H9 (cell line): ENCODE measurements around the gene FLCN. TPM values are rescaled to one million over a fixed set of nuclear protein-coding genes. Genes with fewer than 3 reads are reported as not detected.

Experiments
- DNase-seq: peaks from one replicate; pipeline ENCODE4 v3.0.0-alpha.2; 2017
- H2AFZ ChIP-seq: one replicate; pipeline ENCODE4 v1.6.1; 2013; ENCODE audit warnings: mild to moderate bottlenecking, low read length, control low read depth, moderate library complexity
- H2AK5ac ChIP-seq: 2 replicates; pipeline ENCODE4 v1.6.1; 2013; ENCODE audit warnings: low read length, control low read depth, mixed read lengths; ENCODE audit not compliant: insufficient read length
- H2BK120ac ChIP-seq: one replicate; pipeline ENCODE4 v1.6.1; 2013; ENCODE audit warnings: low read depth, mild to moderate bottlenecking, low read length, control low read depth, inconsistent platforms; ENCODE audit not compliant: poor library complexity, severe bottlenecking
- H2BK12ac ChIP-seq: 2 replicates; pipeline ENCODE4 v1.6.1; 2013; ENCODE audit warnings: low read length, control low read depth, mixed read lengths, low read depth; ENCODE audit not compliant: insufficient read length
- H2BK15ac ChIP-seq: 2 replicates; pipeline ENCODE4 v1.6.1; 2013; ENCODE audit warnings: low read depth, low read length, control low read depth
- H2BK20ac ChIP-seq: one replicate; pipeline ENCODE4 v1.6.1; 2013; ENCODE audit warnings: low read depth, mild to moderate bottlenecking, low read length, control low read depth, inconsistent platforms; ENCODE audit not compliant: poor library complexity, severe bottlenecking
- H2BK5ac ChIP-seq: 2 replicates; pipeline ENCODE4 v1.6.1; 2013; ENCODE audit warnings: low read length, control low read depth, mixed read lengths; ENCODE audit not compliant: insufficient read length
- H3K14ac ChIP-seq: 2 replicates; pipeline ENCODE4 v1.6.1; 2013; ENCODE audit warnings: low read length, control low read depth; ENCODE audit not compliant: insufficient read depth
- H3K18ac ChIP-seq: 2 replicates; pipeline ENCODE4 v1.6.1; 2013; ENCODE audit warnings: low read depth, mild to moderate bottlenecking, mixed read lengths, low read length, control low read depth; ENCODE audit not compliant: insufficient read length
- H3K23ac ChIP-seq: 2 replicates; pipeline ENCODE4 v1.6.1; 2013; ENCODE audit warnings: low read length, control low read depth, mixed read lengths, low read depth; ENCODE audit not compliant: insufficient read length
- H3K23me2 ChIP-seq: 2 replicates; pipeline ENCODE4 v1.6.1; 2013; ENCODE audit warnings: low read depth, mild to moderate bottlenecking, mixed read lengths, low read length, control low read depth; ENCODE audit not compliant: insufficient read length, poor library complexity, severe bottlenecking
- H3K27ac ChIP-seq: 2 replicates; pipeline ENCODE4 v1.5.1; 2013; ENCODE audit warnings: low read length, control low read depth, mixed read lengths, low read depth; ENCODE audit not compliant: insufficient read length
- H3K27me3 ChIP-seq: 2 replicates; pipeline ENCODE4 v1.6.1; 2013; ENCODE audit warnings: low read length, control low read depth, inconsistent platforms; ENCODE audit not compliant: insufficient read depth
- H3K4ac ChIP-seq: 2 replicates; pipeline ENCODE4 v1.6.1; 2013; ENCODE audit warnings: low read depth, mild to moderate bottlenecking, control low read depth, inconsistent platforms, low read length, moderate library complexity
- H3K4me1 ChIP-seq: 2 replicates; pipeline ENCODE4 v1.6.1; 2013; ENCODE audit warnings: low read length, control low read depth, inconsistent platforms; ENCODE audit not compliant: insufficient read depth
- H3K4me2 ChIP-seq: 2 replicates; pipeline ENCODE4 v1.6.1; 2013; ENCODE audit warnings: low read length, control low read depth, mixed read lengths; ENCODE audit not compliant: insufficient read length, insufficient read depth
- H3K56ac ChIP-seq: 2 replicates; pipeline ENCODE4 v1.6.1; 2013; ENCODE audit warnings: low read depth, mild to moderate bottlenecking, mixed read lengths, low read length, control low read depth; ENCODE audit not compliant: insufficient read length
- H3K79me1 ChIP-seq: 2 replicates; pipeline ENCODE4 v1.6.1; 2013; ENCODE audit warnings: low read depth, mild to moderate bottlenecking, moderate library complexity, low read length, control low read depth, inconsistent platforms; ENCODE audit not compliant: insufficient read depth, poor library complexity, severe bottlenecking
- H3K79me2 ChIP-seq: 2 replicates; pipeline ENCODE4 v1.6.1; 2013; ENCODE audit warnings: low read length, control low read depth, inconsistent platforms; ENCODE audit not compliant: insufficient read depth
- H3K9ac ChIP-seq: 2 replicates; pipeline ENCODE4 v1.6.1; 2013; ENCODE audit warnings: low read length, control low read depth, mixed read lengths; ENCODE audit not compliant: insufficient read length; ENCODE audit errors: extremely low read depth
- H3K9me3 ChIP-seq: one replicate; pipeline ENCODE4 v1.6.1; 2013; ENCODE audit warnings: low read depth, low read length, inconsistent platforms; ENCODE audit not compliant: control insufficient read depth
- H3T11ph ChIP-seq: one replicate; pipeline ENCODE4 v1.6.1; 2013; ENCODE audit warnings: mild to moderate bottlenecking, low read length, control low read depth, inconsistent platforms
- H4K20me1 ChIP-seq: one replicate; pipeline ENCODE4 v1.6.1; 2013; ENCODE audit not compliant: control insufficient read depth, insufficient read length, insufficient read depth
- H4K5ac ChIP-seq: 2 replicates; pipeline ENCODE4 v1.6.1; 2013; ENCODE audit warnings: low read depth, mild to moderate bottlenecking, mixed read lengths, low read length, control low read depth; ENCODE audit not compliant: insufficient read length
- H4K8ac ChIP-seq: replicated peaks from 2 replicates; pipeline ENCODE4 v1.6.1; 2013; ENCODE audit warnings: low read length, control low read depth, mixed read lengths, low read depth; ENCODE audit not compliant: insufficient read length
- H4K91ac ChIP-seq: 2 replicates; pipeline ENCODE4 v1.6.1; 2013; ENCODE audit warnings: low read depth, mild to moderate bottlenecking, moderate library complexity, mixed read lengths, low read length, control low read depth; ENCODE audit not compliant: insufficient read length
- H3K27ac Mint-ChIP-seq, 3 experiments: 2 replicates in 2 of 3; 3 replicates in 1 of 3; pipeline ENCODE4 v1.8.0; 2020 to 2021; ENCODE audit warnings: mixed read lengths in 3 of 3, mild to moderate bottlenecking in 1 of 3, moderate library complexity in 1 of 3
- H3K27me3 Mint-ChIP-seq: 2 replicates; pipeline ENCODE4 v1.8.0; 2021; ENCODE audit warnings: low read depth, mild to moderate bottlenecking, moderate library complexity, mixed read lengths
- H3K36me3 Mint-ChIP-seq, 3 experiments: 2 replicates in 2 of 3; 3 replicates in 1 of 3; pipeline ENCODE4 v1.8.0; 2020 to 2021; ENCODE audit warnings: low read depth in 3 of 3, mixed read lengths in 3 of 3; ENCODE audit not compliant: insufficient read depth in 1 of 3
- H3K4me1 Mint-ChIP-seq, 2 experiments: 2 replicates each; pipeline ENCODE4 v1.8.0; 2020; ENCODE audit warnings: mixed read lengths in 2 of 2
- H3K4me3 Mint-ChIP-seq, 2 experiments: 2 replicates in 1 of 2; 3 replicates in 1 of 2; pipeline ENCODE4 v1.8.0; 2020 to 2021; ENCODE audit warnings: mild to moderate bottlenecking in 2 of 2, mixed read lengths in 2 of 2, moderate library complexity in 1 of 2
- H3K9me3 Mint-ChIP-seq, 2 experiments: 2 replicates in 1 of 2; 3 replicates in 1 of 2; pipeline ENCODE4 v1.8.0; 2020; ENCODE audit warnings: mild to moderate bottlenecking in 2 of 2, mixed read lengths in 2 of 2, moderate library complexity in 1 of 2
- WGBS: extraction: QIAGEN DNeasy Blood & Tissue Kit; methylation state at CpG from one replicate; pipeline ENCODE4 v1.1.7; 2013; ENCODE audit warnings: missing lambda C conversion rate, low lambda C conversion rate, mixed read lengths; ENCODE audit not compliant: insufficient read length; ENCODE audit errors: extremely low coverage; 5-methylcytosine and 5-hydroxymethylcytosine counted together
- total RNA-seq: library from RNA; stranded (reverse); gene quantifications from 2 replicates; pipeline ENCODE4 v1.2.1, GENCODE V29; 2021
- TF ChIP-seq, protein P1 (sequence below): fragments of 200-600 bp; sonication (generic); conservative IDR thresholded peaks from 3 replicates; pipeline ENCODE4 v1.8.0; 2021; ENCODE audit warnings: antibody characterized with exemption, mild to moderate bottlenecking

FLCN gene
- total RNA-seq, 1 experiment from 2014 or later = 33.3 TPM

- H3K27ac Mint-ChIP-seq = no peak overlapping the region; a peak in 1 of 7 replicates
- H3K14ac ChIP-seq = no peak overlapping the region
- H2AFZ ChIP-seq = no peak overlapping the region
- H3K79me1 ChIP-seq = no peaks in the 10 kb centered on the region
- H3K4me3 Mint-ChIP-seq = no peak overlapping the region
- no peak overlapping the region for H4K91ac ChIP-seq
- no peaks in the 10 kb centered on the region for H3K9me3 Mint-ChIP-seq
- no peak overlapping the region for H3K56ac ChIP-seq
- H3K4me1 Mint-ChIP-seq = peaks cover 2 to 12% of the 10 kb centered on the region in 2 experiments; a peak in 2 of 4 replicates
- no peaks in the 10 kb centered on the region for H3K23me2 ChIP-seq
- no peaks in the 10 kb centered on the region for H3K4me1 ChIP-seq
- no peak overlapping the region for H3K23ac ChIP-seq
- no peak overlapping the region for H3K27ac ChIP-seq
- H3T11ph ChIP-seq = no peak overlapping the region
- H3K9me3 ChIP-seq = no peaks in the 10 kb centered on the region
- no peak overlapping the region for H2BK20ac ChIP-seq
- H4K8ac ChIP-seq = no peak overlapping the region
- TF ChIP-seq, protein P1, sequence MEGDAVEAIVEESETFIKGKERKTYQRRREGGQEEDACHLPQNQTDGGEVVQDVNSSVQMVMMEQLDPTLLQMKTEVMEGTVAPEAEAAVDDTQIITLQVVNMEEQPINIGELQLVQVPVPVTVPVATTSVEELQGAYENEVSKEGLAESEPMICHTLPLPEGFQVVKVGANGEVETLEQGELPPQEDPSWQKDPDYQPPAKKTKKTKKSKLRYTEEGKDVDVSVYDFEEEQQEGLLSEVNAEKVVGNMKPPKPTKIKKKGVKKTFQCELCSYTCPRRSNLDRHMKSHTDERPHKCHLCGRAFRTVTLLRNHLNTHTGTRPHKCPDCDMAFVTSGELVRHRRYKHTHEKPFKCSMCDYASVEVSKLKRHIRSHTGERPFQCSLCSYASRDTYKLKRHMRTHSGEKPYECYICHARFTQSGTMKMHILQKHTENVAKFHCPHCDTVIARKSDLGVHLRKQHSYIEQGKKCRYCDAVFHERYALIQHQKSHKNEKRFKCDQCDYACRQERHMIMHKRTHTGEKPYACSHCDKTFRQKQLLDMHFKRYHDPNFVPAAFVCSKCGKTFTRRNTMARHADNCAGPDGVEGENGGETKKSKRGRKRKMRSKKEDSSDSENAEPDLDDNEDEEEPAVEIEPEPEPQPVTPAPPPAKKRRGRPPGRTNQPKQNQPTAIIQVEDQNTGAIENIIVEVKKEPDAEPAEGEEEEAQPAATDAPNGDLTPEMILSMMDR = no peak
- no peak overlapping the region for H2BK5ac ChIP-seq
- no peak overlapping the region for H4K5ac ChIP-seq
- no peak overlapping the region for H3K4me2 ChIP-seq
- H3K18ac ChIP-seq = no peak overlapping the region
- peaks cover 29 to 81% (median 60%) of the 10 kb centered on the region in 3 experiments; a peak in 6 of 7 replicates for H3K36me3 Mint-ChIP-seq
- no peak overlapping the region for H2BK120ac ChIP-seq
- no peaks in the 10 kb centered on the region for H3K27me3 Mint-ChIP-seq
- no peak overlapping the region for H2BK15ac ChIP-seq
- H4K20me1 ChIP-seq = no peaks in the 10 kb centered on the region
- no CpG with 5 or more reads among the region's 12 CpGs for WGBS
- H3K27me3 ChIP-seq = no peaks in the 10 kb centered on the region
- H3K9ac ChIP-seq = no peak overlapping the region
- H3K79me2 ChIP-seq = no peaks in the 10 kb centered on the region
- no peak for DNase-seq
- no peak overlapping the region for H2BK12ac ChIP-seq
- no peak overlapping the region for H3K4ac ChIP-seq
- H2AK5ac ChIP-seq = no peak overlapping the region
Observed at GRCh38 chr17:17175917-17176316, 61.1 kb downstream of the FLCN start.
